ENCODE results near the gene KCNG2. TPM values are rescaled to one million over a fixed set of nuclear protein-coding genes. Genes with fewer than 3 reads are reported as not detected.

The KCNG2 gene
- total RNA-seq, 1 experiment from 2014 or later, result not detected

GRCh38 chr18:79919089-79919488 is 121.4 kb downstream of the KCNG2 start:
- Mint-ChIP-seq H3K4me1 (ENCODE audit: low read depth, unreplicated experiment) (no peaks in the 10 kb centered on the region), H3K4me3 (ENCODE audit: unreplicated experiment) (no peak overlapping the region), H3K9me3 (ENCODE audit: unreplicated experiment) (no peaks in the 10 kb centered on the region), H3K36me3 (ENCODE audit: insufficient read depth, unreplicated experiment) (peaks cover 17% of the 10 kb centered on the region), H3K27me3 (ENCODE audit: insufficient read depth, unreplicated experiment) (no peaks in the 10 kb centered on the region), H3K27ac (ENCODE audit: unreplicated experiment) (no peak overlapping the region)
- peaks cover 1% of the 10 kb centered on the region; the same call in 1 of the 2 replicates for H3K36me3 ChIP-seq (ENCODE audit: control insufficient read depth, insufficient read depth, low read length)
- CTCF ChIA-PET, result no interaction called here
- POLR2A ChIA-PET, result no interaction called here
- no peaks in the 10 kb centered on the region for H3K9me3 ChIP-seq
- DNase-seq, result no peak
- BruUV-seq (replicated peaks), result no TSS peak
- no peaks in the 10 kb centered on the region for H3K27me3 ChIP-seq (replicated peaks; ENCODE audit: control insufficient read depth, insufficient read depth, low read length)
- TF ChIP-seq CTCF (IDR thresholded peaks at IDR 0.05; ENCODE audit: insufficient read depth in 1 of 2, low read depth in 1 of 2, low read length in 1 of 2, severe bottlenecking in 1 of 2, unreplicated experiment in 1 of 2), result no peak
- H3K4me1 ChIP-seq, result no peaks in the 10 kb centered on the region
- H3K4me3 ChIP-seq (ENCODE audit: low read depth, low read length), result no peak overlapping the region
- intact Hi-C loops (cut with micrococcal nuclease; ENCODE audit: unreplicated experiment), result no loop called here

- Histone ChIP-seq H3K27me3 (replicated peaks; ENCODE audit: control insufficient read depth, insufficient read depth, low read length) (no peaks in the 10 kb centered on the region), H3K36me3 (ENCODE audit: control insufficient read depth, insufficient read depth, low read length) (peaks cover 1% of the 10 kb centered on the region; the same call in 1 of the 2 replicates), H3K4me1 (no peaks in the 10 kb centered on the region), H3K4me3 (ENCODE audit: low read depth, low read length) (no peak overlapping the region), H3K9me3 (no peaks in the 10 kb centered on the region)
- Mint-ChIP-seq H3K4me1 (ENCODE audit: low read depth, unreplicated experiment) (no peaks in the 10 kb centered on the region), H3K36me3 (ENCODE audit: insufficient read depth, unreplicated experiment) (peaks cover 19% of the 10 kb centered on the region), H3K27ac (ENCODE audit: unreplicated experiment) (no peak overlapping the region), H3K27me3 (ENCODE audit: insufficient read depth, unreplicated experiment) (no peaks in the 10 kb centered on the region), H3K9me3 (ENCODE audit: unreplicated experiment) (no peaks in the 10 kb centered on the region), H3K4me3 (ENCODE audit: unreplicated experiment) (no peak overlapping the region)
- no TSS peak for BruUV-seq (replicated peaks)
- CTCF ChIA-PET, result interaction anchor here (0.7 kb wide), 1 partner anchor 15 kb away, joined by 4 read pairs; no protein-coding TSS in a partner anchor
- no peak for DNase-seq
- POLR2A ChIA-PET, result no interaction called here
- TF ChIP-seq CTCF (IDR thresholded peaks at IDR 0.05; ENCODE audit: insufficient read depth in 1 of 2, low read depth in 1 of 2, low read length in 1 of 2, severe bottlenecking in 1 of 2, unreplicated experiment in 1 of 2), result no peak
- intact Hi-C loops (cut with micrococcal nuclease; ENCODE audit: unreplicated experiment), result no loop called here
Observed at GRCh38 chr18:79921984-79922965, 124.5 kb downstream of the KCNG2 start.

- H3K36me3 ChIP-seq (ENCODE audit: control insufficient read depth, insufficient read depth, low read length), result peaks cover 1% of the 10 kb centered on the region; the same call in 1 of the 2 replicates
Observed at GRCh38 chr18:79922971-79923411, 125.3 kb downstream of the KCNG2 start.

More at GRCh38 chr18:79922971-79923411, 125.3 kb downstream of the KCNG2 start:
- CTCF ChIA-PET, result no interaction called here
- intact Hi-C loops (cut with micrococcal nuclease; ENCODE audit: unreplicated experiment), result no loop called here
- POLR2A ChIA-PET, result no interaction called here
- no TSS peak for BruUV-seq (replicated peaks)
- H3K9me3 Mint-ChIP-seq (ENCODE audit: unreplicated experiment), result no peaks in the 10 kb centered on the region
- no peaks in the 10 kb centered on the region for H3K27me3 Mint-ChIP-seq (ENCODE audit: insufficient read depth, unreplicated experiment)
- peaks cover 13% of the 10 kb centered on the region for H3K36me3 Mint-ChIP-seq (ENCODE audit: insufficient read depth, unreplicated experiment)
- H3K27ac Mint-ChIP-seq (ENCODE audit: unreplicated experiment), result no peak overlapping the region
- no peak overlapping the region for H3K4me3 ChIP-seq (ENCODE audit: low read depth, low read length)
- no peaks in the 10 kb centered on the region for H3K4me1 ChIP-seq
- no peaks in the 10 kb centered on the region for H3K27me3 ChIP-seq (replicated peaks; ENCODE audit: control insufficient read depth, insufficient read depth, low read length)
- H3K4me1 Mint-ChIP-seq (ENCODE audit: low read depth, unreplicated experiment), result no peaks in the 10 kb centered on the region
- DNase-seq, result no peak
- H3K9me3 ChIP-seq, result no peaks in the 10 kb centered on the region
- H3K4me3 Mint-ChIP-seq (ENCODE audit: unreplicated experiment), result no peak overlapping the region
- no peak for TF ChIP-seq CTCF (IDR thresholded peaks at IDR 0.05; ENCODE audit: insufficient read depth in 1 of 2, low read depth in 1 of 2, low read length in 1 of 2, severe bottlenecking in 1 of 2, unreplicated experiment in 1 of 2)
